ENCODE data around the gene TM9SF3. TPM values are rescaled to one million over a fixed set of nuclear protein-coding genes. Genes with fewer than 3 reads are reported as not detected.

The TM9SF3 gene
- total RNA-seq, 2 donors from 2014 or later = 94.3 to 94.5 TPM

- no peak overlapping the region for H3K4me3 Mint-ChIP-seq
- no peaks in the 10 kb centered on the region for H3K4me1 Mint-ChIP-seq
- H3K36me3 Mint-ChIP-seq (ENCODE audit: low read depth) = peaks cover 5% of the 10 kb centered on the region
- no peak for ATAC-seq
- peaks cover 61% of the 10 kb centered on the region for H3K27me3 Mint-ChIP-seq
- H3K9me3 ChIP-seq (ENCODE audit: control insufficient read depth, low read length, poor library complexity, severe bottlenecking) = no peaks in the 10 kb centered on the region
- no peak for DNase-seq
- H3K27ac Mint-ChIP-seq = no peak overlapping the region
Measured at GRCh38 chr10:96488161-96488935, 98.5 kb downstream of the TM9SF3 start.

- Mint-ChIP-seq H3K27ac (no peak overlapping the region), H3K36me3 (ENCODE audit: low read depth) (peaks cover 4% of the 10 kb centered on the region), H3K4me3 (no peak overlapping the region), H3K27me3 (peaks cover 81% of the 10 kb centered on the region), H3K4me1 (no peaks in the 10 kb centered on the region)
- no peaks in the 10 kb centered on the region for H3K9me3 ChIP-seq (ENCODE audit: control insufficient read depth, low read length, poor library complexity, severe bottlenecking)
- no peak for ATAC-seq
- no peak for DNase-seq
Measured at GRCh38 chr10:96482815-96483588, 103.8 kb downstream of the TM9SF3 start.

GRCh38 chr10:96478355-96478754, 108.5 kb downstream of the TM9SF3 start:
- Mint-ChIP-seq H3K4me1 (no peaks in the 10 kb centered on the region), H3K4me3 (no peak overlapping the region)
- ATAC-seq = no peak

GRCh38 chr10:96473866-96474265, 112.9 kb downstream of the TM9SF3 start:
- Mint-ChIP-seq H3K36me3 (ENCODE audit: low read depth) (peaks cover 2% of the 10 kb centered on the region), H3K27ac (no peak overlapping the region), H3K4me1 (no peaks in the 10 kb centered on the region), H3K27me3 (peaks cover 52% of the 10 kb centered on the region), H3K4me3 (no peak overlapping the region)
- ATAC-seq (no peak), DNase-seq (no peak)
- no peaks in the 10 kb centered on the region for H3K9me3 ChIP-seq (ENCODE audit: control insufficient read depth, low read length, poor library complexity, severe bottlenecking)

More at GRCh38 chr10:96478355-96478754, 108.5 kb downstream of the TM9SF3 start:
- Mint-ChIP-seq H3K27me3 (peaks cover 65% of the 10 kb centered on the region), H3K36me3 (ENCODE audit: low read depth) (peaks cover 5% of the 10 kb centered on the region), H3K27ac (peak overlapping the region; percentile 16)
- no peaks in the 10 kb centered on the region for H3K9me3 ChIP-seq (ENCODE audit: control insufficient read depth, low read length, poor library complexity, severe bottlenecking)
- no peak for DNase-seq

GRCh38 chr10:96470116-96470743, 116.6 kb downstream of the TM9SF3 start:
- no peaks in the 10 kb centered on the region for H3K9me3 ChIP-seq (ENCODE audit: control insufficient read depth, low read length, poor library complexity, severe bottlenecking)
- ATAC-seq = peak; percentile 45
- no peak for DNase-seq
- Mint-ChIP-seq H3K4me1 (no peaks in the 10 kb centered on the region), H3K36me3 (ENCODE audit: low read depth) (no peaks in the 10 kb centered on the region), H3K27ac (no peak overlapping the region), H3K4me3 (no peak overlapping the region), H3K27me3 (peaks cover 65% of the 10 kb centered on the region)

GRCh38 chr10:96468845-96469244, 118.0 kb downstream of the TM9SF3 start:
- no peaks in the 10 kb centered on the region for H3K36me3 Mint-ChIP-seq (ENCODE audit: low read depth)
- H3K4me3 Mint-ChIP-seq = no peak overlapping the region
- no peaks in the 10 kb centered on the region for H3K4me1 Mint-ChIP-seq
- H3K27ac Mint-ChIP-seq = no peak overlapping the region
- DNase-seq (no peak), ATAC-seq (no peak)
- H3K27me3 Mint-ChIP-seq = peaks cover 62% of the 10 kb centered on the region
- no peaks in the 10 kb centered on the region for H3K9me3 ChIP-seq (ENCODE audit: control insufficient read depth, low read length, poor library complexity, severe bottlenecking)

Other genes starting within 250 kb of the TM9SF3 start
- gene OPALIN, start 228.0 kb downstream of the TM9SF3 start, total RNA-seq = not detected
- gene TLL2, start 73.1 kb downstream of the TM9SF3 start, total RNA-seq = not detected
- 1 to 10 TPM; 1.9 to 5.0 TPM for gene PIK3AP1, start 133.5 kb upstream of the TM9SF3 start, total RNA-seq
- 10 to 100 TPM; 50.5 to 63.0 TPM for gene LCOR, start 245.3 kb upstream of the TM9SF3 start, total RNA-seq

Measured in T-helper 17 cell (primary cell).